HCT116 (cell line): ENCODE measurements around the gene ANKRD13D.

Experiments used
- CEBPB ChIP-seq: IDR thresholded peaks from 2 replicates; pipeline ENCODE4 v1.6.1; 2012; ENCODE audit warnings: low read depth
- CTCF ChIP-seq, 3 experiments: fragments of 200-600 bp in 1 of 3; sonication (generic) in 1 of 3; IDR thresholded peaks in 2 of 3; conservative IDR thresholded peaks in 1 of 3; 2 replicates each; pipeline ENCODE4 v1.5.1; 2012 to 2017; ENCODE audit warnings: low read depth in 2 of 3, low read length in 2 of 3, antibody characterized with exemption in 1 of 3, borderline replicate concordance in 1 of 3, control low read depth in 1 of 3, mild to moderate bottlenecking in 1 of 3, mixed read lengths in 1 of 3, mixed run types in 1 of 3, moderate library complexity in 1 of 3; ENCODE audit not compliant: insufficient read depth in 1 of 3
- EZH2 ChIP-seq: fragments of 200-600 bp; sonication (generic); IDR thresholded peaks from 2 replicates; pipeline ENCODE4 v1.6.1; 2017; ENCODE audit warnings: antibody characterized with exemption, mixed run types
- JUND ChIP-seq: IDR thresholded peaks from 2 replicates; pipeline ENCODE4 v1.6.1; 2012
- POLR2A ChIP-seq: IDR thresholded peaks from 2 replicates; pipeline ENCODE4 v1.7.0; 2011; ENCODE audit warnings: borderline replicate concordance; ENCODE audit not compliant: insufficient read depth, insufficient read length; ENCODE audit errors: extremely low read depth
- POLR2AphosphoS5 ChIP-seq: IDR thresholded peaks from 2 replicates; pipeline ENCODE4 v1.6.1; 2011; ENCODE audit warnings: mild to moderate bottlenecking, low read depth, low read length, moderate library complexity
- RAD21 ChIP-seq: IDR thresholded peaks from 2 replicates; pipeline ENCODE4 v1.6.1; 2012; ENCODE audit warnings: low read depth, mild to moderate bottlenecking
- REST ChIP-seq: IDR thresholded peaks from 2 replicates; pipeline ENCODE4 v1.6.1; 2012; ENCODE audit warnings: low read depth
- SIN3A ChIP-seq: IDR thresholded peaks from 2 replicates; pipeline ENCODE4 v1.6.1; 2012; ENCODE audit warnings: low read depth
- ZBTB33 ChIP-seq: IDR thresholded peaks from 2 replicates; pipeline ENCODE4 v1.6.1; 2011; ENCODE audit warnings: mild to moderate bottlenecking, low read length, moderate library complexity; ENCODE audit not compliant: insufficient replicate concordance; ENCODE audit errors: extremely low read depth
- ZFX ChIP-seq: fragments of 450-650 bp; IDR thresholded peaks from 2 replicates; pipeline ENCODE4 v1.6.1; 2017
- ZNF274 ChIP-seq: fragments of 200-500 bp; sonication (Bioruptor generic); IDR thresholded peaks from 2 replicates; pipeline ENCODE4 v1.6.1; 2014; ENCODE audit warnings: mild to moderate bottlenecking, low read depth, low read length, inconsistent platforms

GRCh38 chr11:67267188-67268080 lies 21.7 kb upstream of the ANKRD13D start:
- TF ChIP-seq CTCF (IDR thresholded peaks at IDR 0.05 in 2 of 3, conservative IDR thresholded peaks at IDR 0.05 in 1 of 3; ENCODE audit: borderline replicate concordance in 1 of 3, insufficient read depth in 1 of 3, low read depth in 2 of 3, low read length in 2 of 3) (no peak), POLR2AphosphoS5 (no peak), POLR2A (no peak), CEBPB (no peak), ZBTB33 (no peak), JUND (no peak), SIN3A (no peak), ZNF274 (no peak), REST (no peak), EZH2 (no peak), RAD21 (no peak), ZFX (no peak)
